H9 (cell line): ENCODE measurements around the gene SRSF11. TPM values are rescaled to one million over a fixed set of nuclear protein-coding genes. Genes with fewer than 3 reads are reported as not detected.

ENCODE experiments used
- DNase-seq: peaks from one replicate; pipeline ENCODE4 v3.0.0-alpha.2; 2017
- H2AFZ ChIP-seq: one replicate; pipeline ENCODE4 v1.6.1; 2013; ENCODE audit warnings: mild to moderate bottlenecking, low read length, control low read depth, moderate library complexity
- H2AK5ac ChIP-seq: 2 replicates; pipeline ENCODE4 v1.6.1; 2013; ENCODE audit warnings: low read length, control low read depth, mixed read lengths; ENCODE audit not compliant: insufficient read length
- H2BK120ac ChIP-seq: one replicate; pipeline ENCODE4 v1.6.1; 2013; ENCODE audit warnings: low read depth, mild to moderate bottlenecking, low read length, control low read depth, inconsistent platforms; ENCODE audit not compliant: poor library complexity, severe bottlenecking
- H2BK12ac ChIP-seq: 2 replicates; pipeline ENCODE4 v1.6.1; 2013; ENCODE audit warnings: low read length, control low read depth, mixed read lengths, low read depth; ENCODE audit not compliant: insufficient read length
- H2BK15ac ChIP-seq: 2 replicates; pipeline ENCODE4 v1.6.1; 2013; ENCODE audit warnings: low read depth, low read length, control low read depth
- H2BK20ac ChIP-seq: one replicate; pipeline ENCODE4 v1.6.1; 2013; ENCODE audit warnings: low read depth, mild to moderate bottlenecking, low read length, control low read depth, inconsistent platforms; ENCODE audit not compliant: poor library complexity, severe bottlenecking
- H2BK5ac ChIP-seq: 2 replicates; pipeline ENCODE4 v1.6.1; 2013; ENCODE audit warnings: low read length, control low read depth, mixed read lengths; ENCODE audit not compliant: insufficient read length
- H3K14ac ChIP-seq: 2 replicates; pipeline ENCODE4 v1.6.1; 2013; ENCODE audit warnings: low read length, control low read depth; ENCODE audit not compliant: insufficient read depth
- H3K18ac ChIP-seq: 2 replicates; pipeline ENCODE4 v1.6.1; 2013; ENCODE audit warnings: low read depth, mild to moderate bottlenecking, mixed read lengths, low read length, control low read depth; ENCODE audit not compliant: insufficient read length
- H3K23ac ChIP-seq: 2 replicates; pipeline ENCODE4 v1.6.1; 2013; ENCODE audit warnings: low read length, control low read depth, mixed read lengths, low read depth; ENCODE audit not compliant: insufficient read length
- H3K23me2 ChIP-seq: 2 replicates; pipeline ENCODE4 v1.6.1; 2013; ENCODE audit warnings: low read depth, mild to moderate bottlenecking, mixed read lengths, low read length, control low read depth; ENCODE audit not compliant: insufficient read length, poor library complexity, severe bottlenecking
- H3K27ac ChIP-seq: 2 replicates; pipeline ENCODE4 v1.5.1; 2013; ENCODE audit warnings: low read length, control low read depth, mixed read lengths, low read depth; ENCODE audit not compliant: insufficient read length
- H3K27me3 ChIP-seq: 2 replicates; pipeline ENCODE4 v1.6.1; 2013; ENCODE audit warnings: low read length, control low read depth, inconsistent platforms; ENCODE audit not compliant: insufficient read depth
- H3K4ac ChIP-seq: 2 replicates; pipeline ENCODE4 v1.6.1; 2013; ENCODE audit warnings: low read depth, mild to moderate bottlenecking, control low read depth, inconsistent platforms, low read length, moderate library complexity
- H3K4me1 ChIP-seq: 2 replicates; pipeline ENCODE4 v1.6.1; 2013; ENCODE audit warnings: low read length, control low read depth, inconsistent platforms; ENCODE audit not compliant: insufficient read depth
- H3K4me2 ChIP-seq: 2 replicates; pipeline ENCODE4 v1.6.1; 2013; ENCODE audit warnings: low read length, control low read depth, mixed read lengths; ENCODE audit not compliant: insufficient read length, insufficient read depth
- H3K56ac ChIP-seq: 2 replicates; pipeline ENCODE4 v1.6.1; 2013; ENCODE audit warnings: low read depth, mild to moderate bottlenecking, mixed read lengths, low read length, control low read depth; ENCODE audit not compliant: insufficient read length
- H3K79me1 ChIP-seq: 2 replicates; pipeline ENCODE4 v1.6.1; 2013; ENCODE audit warnings: low read depth, mild to moderate bottlenecking, moderate library complexity, low read length, control low read depth, inconsistent platforms; ENCODE audit not compliant: insufficient read depth, poor library complexity, severe bottlenecking
- H3K79me2 ChIP-seq: 2 replicates; pipeline ENCODE4 v1.6.1; 2013; ENCODE audit warnings: low read length, control low read depth, inconsistent platforms; ENCODE audit not compliant: insufficient read depth
- H3K9ac ChIP-seq: 2 replicates; pipeline ENCODE4 v1.6.1; 2013; ENCODE audit warnings: low read length, control low read depth, mixed read lengths; ENCODE audit not compliant: insufficient read length; ENCODE audit errors: extremely low read depth
- H3K9me3 ChIP-seq: one replicate; pipeline ENCODE4 v1.6.1; 2013; ENCODE audit warnings: low read depth, low read length, inconsistent platforms; ENCODE audit not compliant: control insufficient read depth
- H3T11ph ChIP-seq: one replicate; pipeline ENCODE4 v1.6.1; 2013; ENCODE audit warnings: mild to moderate bottlenecking, low read length, control low read depth, inconsistent platforms
- H4K20me1 ChIP-seq: one replicate; pipeline ENCODE4 v1.6.1; 2013; ENCODE audit not compliant: control insufficient read depth, insufficient read length, insufficient read depth
- H4K5ac ChIP-seq: 2 replicates; pipeline ENCODE4 v1.6.1; 2013; ENCODE audit warnings: low read depth, mild to moderate bottlenecking, mixed read lengths, low read length, control low read depth; ENCODE audit not compliant: insufficient read length
- H4K8ac ChIP-seq: replicated peaks from 2 replicates; pipeline ENCODE4 v1.6.1; 2013; ENCODE audit warnings: low read length, control low read depth, mixed read lengths, low read depth; ENCODE audit not compliant: insufficient read length
- H4K91ac ChIP-seq: 2 replicates; pipeline ENCODE4 v1.6.1; 2013; ENCODE audit warnings: low read depth, mild to moderate bottlenecking, moderate library complexity, mixed read lengths, low read length, control low read depth; ENCODE audit not compliant: insufficient read length
- H3K27ac Mint-ChIP-seq, 3 experiments: 2 replicates in 2 of 3; 3 replicates in 1 of 3; pipeline ENCODE4 v1.8.0; 2020 to 2021; ENCODE audit warnings: mixed read lengths in 3 of 3, mild to moderate bottlenecking in 1 of 3, moderate library complexity in 1 of 3
- H3K27me3 Mint-ChIP-seq: 2 replicates; pipeline ENCODE4 v1.8.0; 2021; ENCODE audit warnings: low read depth, mild to moderate bottlenecking, moderate library complexity, mixed read lengths
- H3K36me3 Mint-ChIP-seq, 3 experiments: 2 replicates in 2 of 3; 3 replicates in 1 of 3; pipeline ENCODE4 v1.8.0; 2020 to 2021; ENCODE audit warnings: low read depth in 3 of 3, mixed read lengths in 3 of 3; ENCODE audit not compliant: insufficient read depth in 1 of 3
- H3K4me1 Mint-ChIP-seq, 2 experiments: 2 replicates each; pipeline ENCODE4 v1.8.0; 2020; ENCODE audit warnings: mixed read lengths in 2 of 2
- H3K4me3 Mint-ChIP-seq, 2 experiments: 2 replicates in 1 of 2; 3 replicates in 1 of 2; pipeline ENCODE4 v1.8.0; 2020 to 2021; ENCODE audit warnings: mild to moderate bottlenecking in 2 of 2, mixed read lengths in 2 of 2, moderate library complexity in 1 of 2
- H3K9me3 Mint-ChIP-seq, 2 experiments: 2 replicates in 1 of 2; 3 replicates in 1 of 2; pipeline ENCODE4 v1.8.0; 2020; ENCODE audit warnings: mild to moderate bottlenecking in 2 of 2, mixed read lengths in 2 of 2, moderate library complexity in 1 of 2
- WGBS: extraction: QIAGEN DNeasy Blood & Tissue Kit; methylation state at CpG from one replicate; pipeline ENCODE4 v1.1.7; 2013; ENCODE audit warnings: missing lambda C conversion rate, low lambda C conversion rate, mixed read lengths; ENCODE audit not compliant: insufficient read length; ENCODE audit errors: extremely low coverage; 5-methylcytosine and 5-hydroxymethylcytosine counted together
- total RNA-seq: library from RNA; stranded (reverse); gene quantifications from 2 replicates; pipeline ENCODE4 v1.2.1, GENCODE V29; 2021
- TF ChIP-seq, protein P1 (sequence below): fragments of 200-600 bp; sonication (generic); conservative IDR thresholded peaks from 3 replicates; pipeline ENCODE4 v1.8.0; 2021; ENCODE audit warnings: antibody characterized with exemption, mild to moderate bottlenecking

SRSF11 gene
- total RNA-seq, 1 experiment from 2014 or later = 214 TPM

DNA sequence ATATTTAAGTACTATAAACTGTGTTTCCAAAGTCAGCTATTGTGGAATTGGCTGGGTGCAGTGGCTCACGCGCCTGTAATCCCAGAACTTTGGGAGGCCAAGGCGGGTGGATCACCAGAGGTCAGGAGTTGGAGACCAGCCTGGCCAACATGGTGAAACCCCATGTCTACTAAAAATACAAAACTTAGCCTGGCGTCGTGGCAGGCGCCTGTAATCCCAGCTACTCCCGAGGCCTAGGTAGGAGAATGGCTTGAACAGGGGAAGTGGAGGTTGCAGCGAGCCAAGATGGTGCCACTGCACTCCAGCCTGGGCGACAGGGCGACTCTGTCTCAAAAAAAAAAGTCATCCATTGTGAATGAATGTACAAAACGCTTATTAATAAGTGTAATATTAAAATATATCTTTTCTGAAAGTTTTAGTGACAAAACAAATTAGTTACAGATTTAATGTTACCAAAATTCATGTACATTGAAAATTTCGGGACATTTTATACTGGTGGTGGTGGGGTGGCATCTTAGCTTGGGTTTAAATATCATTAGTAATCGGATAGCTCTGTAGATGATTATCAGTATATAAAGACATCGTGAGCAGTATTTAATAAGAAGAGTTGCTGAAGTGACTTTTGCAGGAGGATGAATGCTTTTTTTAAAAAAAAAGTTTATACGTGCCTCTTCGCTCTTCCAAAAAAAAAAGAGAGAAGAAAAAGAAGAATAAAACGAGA is 503 bp upstream of the SRSF11 start:
- Histone ChIP-seq H3K79me2 (peaks cover 17% of the 10 kb centered on the region; the same call in 1 of the 2 replicates), H2BK20ac (no peak overlapping the region), H3K4me2 (peak overlapping the region; percentile 6), H2AFZ (no peak overlapping the region), H3K56ac (no peak overlapping the region), H3K27ac (no peak overlapping the region), H3K23me2 (no peaks in the 10 kb centered on the region), H2BK120ac (no peak overlapping the region), H3K9me3 (no peaks in the 10 kb centered on the region), H3K4me1 (no peaks in the 10 kb centered on the region), H2BK12ac (no peak overlapping the region), H3K9ac (peak overlapping the region; percentile 58), H3K27me3 (no peaks in the 10 kb centered on the region), H3K14ac (no peak overlapping the region), H2BK15ac (no peak overlapping the region), H3K79me1 (no peaks in the 10 kb centered on the region), H4K8ac (no peak overlapping the region), H4K20me1 (no peaks in the 10 kb centered on the region), H4K91ac (no peak overlapping the region), H3K18ac (no peak overlapping the region), H2BK5ac (no peak overlapping the region), H3K23ac (no peak overlapping the region), H3T11ph (no peak overlapping the region), H4K5ac (no peak overlapping the region), H3K4ac (no peak overlapping the region), H2AK5ac (no peak overlapping the region)
- peak overlapping the region; percentile 94 to 95 for H3K4me3 Mint-ChIP-seq
- no peak for DNase-seq
- no peaks in the 10 kb centered on the region for H3K9me3 Mint-ChIP-seq
- TF ChIP-seq, protein P1, sequence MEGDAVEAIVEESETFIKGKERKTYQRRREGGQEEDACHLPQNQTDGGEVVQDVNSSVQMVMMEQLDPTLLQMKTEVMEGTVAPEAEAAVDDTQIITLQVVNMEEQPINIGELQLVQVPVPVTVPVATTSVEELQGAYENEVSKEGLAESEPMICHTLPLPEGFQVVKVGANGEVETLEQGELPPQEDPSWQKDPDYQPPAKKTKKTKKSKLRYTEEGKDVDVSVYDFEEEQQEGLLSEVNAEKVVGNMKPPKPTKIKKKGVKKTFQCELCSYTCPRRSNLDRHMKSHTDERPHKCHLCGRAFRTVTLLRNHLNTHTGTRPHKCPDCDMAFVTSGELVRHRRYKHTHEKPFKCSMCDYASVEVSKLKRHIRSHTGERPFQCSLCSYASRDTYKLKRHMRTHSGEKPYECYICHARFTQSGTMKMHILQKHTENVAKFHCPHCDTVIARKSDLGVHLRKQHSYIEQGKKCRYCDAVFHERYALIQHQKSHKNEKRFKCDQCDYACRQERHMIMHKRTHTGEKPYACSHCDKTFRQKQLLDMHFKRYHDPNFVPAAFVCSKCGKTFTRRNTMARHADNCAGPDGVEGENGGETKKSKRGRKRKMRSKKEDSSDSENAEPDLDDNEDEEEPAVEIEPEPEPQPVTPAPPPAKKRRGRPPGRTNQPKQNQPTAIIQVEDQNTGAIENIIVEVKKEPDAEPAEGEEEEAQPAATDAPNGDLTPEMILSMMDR = no peak
- peak overlapping the region; percentile 85 to 99 (median 98) for H3K27ac Mint-ChIP-seq
- peaks cover 23 to 29% of the 10 kb centered on the region in 2 experiments for H3K4me1 Mint-ChIP-seq
- H3K36me3 Mint-ChIP-seq = peaks cover 17 to 50% (median 40%) of the 10 kb centered on the region in 3 experiments
- no CpG with 5 or more reads among the region's 17 CpGs for WGBS
- H3K27me3 Mint-ChIP-seq = no peaks in the 10 kb centered on the region
